Esophagus squamous epithelium (tissue), 5 donors: ENCODE measurements around the gene RYR3. TPM values are rescaled to one million over a fixed set of nuclear protein-coding genes. Genes with fewer than 3 reads are reported as not detected.
"Not testable (repeated sequence)": the region's sequence is repeated elsewhere in the genome, so short reads cannot be mapped to it uniquely, and the experiment has no call there.

Source experiments
- DNase-seq: peaks from one replicate; lab custom pipeline; 2025; lab: John Stamatoyannopoulos, UW
- H3K27ac ChIP-seq, 4 donors: fragments of 200-600 bp; sonication (generic); one replicate each; pipeline ENCODE4 v1.5.1; 2016 to 2019; ENCODE audit warnings: mild to moderate bottlenecking in 1 of 4
- H3K27me3 ChIP-seq, 4 donors: fragments of 200-600 bp; sonication (generic); 1 replicate in 3 of 4; 2 replicates in 1 of 4; pipeline versions ENCODE4 v1.5.1 to v1.6.0; 2017 to 2021; ENCODE audit warnings: antibody characterized with exemption in 1 of 4
- H3K36me3 ChIP-seq, 3 donors: fragments of 200-600 bp; sonication (generic); one replicate each; pipeline ENCODE4 v1.5.1; 2016 to 2019
- H3K4me1 ChIP-seq, 3 donors: fragments of 200-600 bp; sonication (generic); one replicate each; pipeline ENCODE4 v1.5.1; 2017 to 2019
- H3K4me3 ChIP-seq, 4 donors: fragments of 200-600 bp; sonication (generic); 1 replicate in 3 of 4; 2 replicates in 1 of 4; pipeline ENCODE4 v1.5.1; 2016 to 2019; ENCODE audit warnings: mild to moderate bottlenecking in 2 of 4, moderate library complexity in 1 of 4
- H3K9me3 ChIP-seq, 3 donors: fragments of 200-600 bp; sonication (generic); one replicate each; pipeline ENCODE4 v1.5.1; 2016 to 2019
- POLR2A ChIP-seq, 4 donors: fragments of 450-650 bp; IDR thresholded peaks; one replicate each; pipeline ENCODE4 v1.6.1; 2017; ENCODE audit warnings: antibody characterized with exemption in 4 of 4, mild to moderate bottlenecking in 4 of 4, moderate library complexity in 3 of 4
- WGBS, 2 donors: methylation state at CpG; one replicate each; pipeline ENCODE4 v1.1.5; 2018; 5-methylcytosine and 5-hydroxymethylcytosine counted together
- intact Hi-C: fragments of 100-400 bp; cut with DNase I; formaldehyde crosslinking; loops from one replicate; pipeline ENCODE4 v1.15.0; 2022
- total RNA-seq, 4 donors: library from RNA; depleted of rRNA; stranded (reverse); fragments of >200 nt; gene quantifications; one replicate each; pipeline ENCODE4 v1.1.0, GENCODE V29; 2016
- TF ChIP-seq, protein P1 (sequence below), 6 experiments: fragments of 450-650 bp in 4 of 6; fragments of 200-600 bp in 2 of 6; sonication (generic) in 2 of 6; IDR thresholded peaks; one replicate each; pipeline ENCODE4 v1.5.1; 2016 to 2019; ENCODE audit warnings: antibody characterized with exemption in 6 of 6, mild to moderate bottlenecking in 4 of 6, moderate library complexity in 4 of 6
- donor health status: DM: yes; HTN: yes; CAD: no.

RYR3 gene
- total RNA-seq, 4 donors from 2014 or later, result 0.15 to 4.2 (median 0.43) TPM

DNA sequence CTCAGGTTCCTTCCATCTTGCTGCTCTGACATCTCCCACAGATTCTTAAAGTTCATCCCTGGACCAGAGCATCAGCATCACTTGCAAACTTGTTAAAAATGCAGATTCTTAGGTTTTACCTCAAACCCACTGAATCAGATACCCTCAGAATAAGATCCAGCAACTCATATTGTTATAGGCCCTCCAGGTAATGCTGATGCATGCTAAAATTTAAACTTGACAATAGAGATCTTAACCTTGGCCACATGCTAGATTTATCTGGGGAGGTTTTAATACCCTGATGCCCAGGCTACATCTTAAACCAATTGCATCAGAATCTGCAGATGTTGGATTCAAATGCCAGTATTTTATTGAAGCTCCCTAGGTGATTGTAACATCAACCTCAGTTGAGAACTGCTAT is 256.9 kb downstream of the RYR3 start:
- no peaks in the 10 kb centered on the region for H3K9me3 ChIP-seq
- H3K27me3 ChIP-seq, result no peaks in the 10 kb centered on the region
- no peaks in the 10 kb centered on the region for H3K4me1 ChIP-seq
- TF ChIP-seq, protein P1, sequence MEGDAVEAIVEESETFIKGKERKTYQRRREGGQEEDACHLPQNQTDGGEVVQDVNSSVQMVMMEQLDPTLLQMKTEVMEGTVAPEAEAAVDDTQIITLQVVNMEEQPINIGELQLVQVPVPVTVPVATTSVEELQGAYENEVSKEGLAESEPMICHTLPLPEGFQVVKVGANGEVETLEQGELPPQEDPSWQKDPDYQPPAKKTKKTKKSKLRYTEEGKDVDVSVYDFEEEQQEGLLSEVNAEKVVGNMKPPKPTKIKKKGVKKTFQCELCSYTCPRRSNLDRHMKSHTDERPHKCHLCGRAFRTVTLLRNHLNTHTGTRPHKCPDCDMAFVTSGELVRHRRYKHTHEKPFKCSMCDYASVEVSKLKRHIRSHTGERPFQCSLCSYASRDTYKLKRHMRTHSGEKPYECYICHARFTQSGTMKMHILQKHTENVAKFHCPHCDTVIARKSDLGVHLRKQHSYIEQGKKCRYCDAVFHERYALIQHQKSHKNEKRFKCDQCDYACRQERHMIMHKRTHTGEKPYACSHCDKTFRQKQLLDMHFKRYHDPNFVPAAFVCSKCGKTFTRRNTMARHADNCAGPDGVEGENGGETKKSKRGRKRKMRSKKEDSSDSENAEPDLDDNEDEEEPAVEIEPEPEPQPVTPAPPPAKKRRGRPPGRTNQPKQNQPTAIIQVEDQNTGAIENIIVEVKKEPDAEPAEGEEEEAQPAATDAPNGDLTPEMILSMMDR (IDR thresholded peaks at IDR 0.05), result no peak
- TF ChIP-seq POLR2A (IDR thresholded peaks at IDR 0.05), result no peak
- no peak overlapping the region for H3K27ac ChIP-seq
- intact Hi-C loops, result no loop called here
- H3K36me3 ChIP-seq, result no peaks in the 10 kb centered on the region
- H3K4me3 ChIP-seq, result no peak overlapping the region
- no peak for DNase-seq

DNA sequence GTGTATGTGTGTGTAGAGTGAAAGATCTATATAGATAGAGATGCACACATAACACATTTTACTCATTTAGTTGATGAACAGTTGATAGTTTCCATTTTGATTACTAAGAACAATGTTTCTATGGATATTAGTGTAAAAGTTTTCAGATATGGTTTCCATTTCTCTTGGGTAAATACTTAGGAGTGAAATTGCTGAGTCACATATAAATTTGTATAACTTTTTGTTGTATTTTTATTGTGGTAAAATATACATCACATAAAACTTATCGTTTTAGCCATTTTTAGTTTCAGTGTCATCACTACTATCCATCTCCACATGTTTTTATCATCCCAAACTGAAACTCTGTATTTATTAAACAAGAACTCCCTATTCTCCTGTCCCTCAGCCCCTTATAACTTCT is 258.3 kb downstream of the RYR3 start:
- intact Hi-C loops, result no loop called here
- H3K9me3 ChIP-seq, result no peaks in the 10 kb centered on the region
- H3K4me1 ChIP-seq, result no peaks in the 10 kb centered on the region
- H3K36me3 ChIP-seq, result no peaks in the 10 kb centered on the region
- H3K4me3 ChIP-seq, result no peak overlapping the region
- no peak overlapping the region for H3K27ac ChIP-seq
- no peaks in the 10 kb centered on the region for H3K27me3 ChIP-seq
- no peak for DNase-seq
- WGBS, 2 donors, result 83 to 86% methylated on average over 1 of the region's 1 CpG
- TF ChIP-seq POLR2A (IDR thresholded peaks at IDR 0.05), result no peak
- TF ChIP-seq, protein P1 (IDR thresholded peaks at IDR 0.05), result no peak

DNA sequence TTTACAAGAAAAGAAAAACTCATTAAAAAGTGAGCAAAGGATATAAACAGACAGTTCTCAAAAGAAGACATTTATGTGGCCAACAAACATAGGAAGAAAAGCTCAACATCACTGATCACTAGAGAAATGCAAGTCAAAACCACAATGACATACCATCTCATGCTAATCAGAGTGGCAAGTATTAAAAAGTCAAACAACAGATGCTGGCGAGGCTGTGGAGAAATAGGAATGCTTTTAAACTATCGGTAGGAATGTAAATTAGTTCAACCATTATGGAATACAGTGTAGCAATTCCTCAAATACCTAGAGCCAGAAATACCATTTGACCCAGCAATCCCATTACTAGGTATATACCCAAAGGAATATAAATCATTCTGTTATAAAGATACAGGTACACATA is 267.1 kb downstream of the RYR3 start:
- H3K36me3 ChIP-seq, DNase-seq, H3K27ac ChIP-seq, intact Hi-C loops, H3K4me3 ChIP-seq, H3K4me1 ChIP-seq, H3K27me3 ChIP-seq, H3K9me3 ChIP-seq: not testable (repeated sequence)
- 56 to 64% methylated on average over 2 of the region's 2 CpGs for WGBS, 2 donors

DNA sequence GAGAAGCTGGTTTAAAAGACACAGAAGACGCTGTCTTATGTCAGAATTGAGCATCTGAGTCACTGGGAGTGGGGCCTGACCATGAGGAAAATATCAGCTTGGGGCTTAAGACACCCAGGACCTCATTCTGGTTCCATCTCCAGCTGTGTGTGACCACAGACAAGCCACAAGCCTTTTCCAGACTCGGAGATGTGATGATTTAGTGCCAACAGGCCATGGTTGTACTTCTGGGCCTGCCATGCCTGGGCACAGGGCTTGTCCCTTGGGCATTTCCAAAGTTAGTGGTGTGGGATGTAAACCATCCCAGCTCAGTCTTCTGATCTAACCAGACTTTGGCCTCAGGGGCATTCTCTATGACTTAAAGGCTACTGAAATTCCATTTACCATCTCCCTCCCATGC is 269.8 kb downstream of the RYR3 start:
- Histone ChIP-seq H3K27ac (no peak overlapping the region), H3K36me3 (no peaks in the 10 kb centered on the region), H3K9me3 (no peaks in the 10 kb centered on the region), H3K4me1 (no peaks in the 10 kb centered on the region), H3K27me3 (no peaks in the 10 kb centered on the region), H3K4me3 (no peak overlapping the region)
- intact Hi-C loops, result no loop called here
- TF ChIP-seq POLR2A (IDR thresholded peaks at IDR 0.05), result no peak
- TF ChIP-seq, protein P1 (IDR thresholded peaks at IDR 0.05), result no peak
- WGBS, 2 donors, result 61 to 66% methylated on average over 2 of the region's 2 CpGs
- no peak for DNase-seq

DNA sequence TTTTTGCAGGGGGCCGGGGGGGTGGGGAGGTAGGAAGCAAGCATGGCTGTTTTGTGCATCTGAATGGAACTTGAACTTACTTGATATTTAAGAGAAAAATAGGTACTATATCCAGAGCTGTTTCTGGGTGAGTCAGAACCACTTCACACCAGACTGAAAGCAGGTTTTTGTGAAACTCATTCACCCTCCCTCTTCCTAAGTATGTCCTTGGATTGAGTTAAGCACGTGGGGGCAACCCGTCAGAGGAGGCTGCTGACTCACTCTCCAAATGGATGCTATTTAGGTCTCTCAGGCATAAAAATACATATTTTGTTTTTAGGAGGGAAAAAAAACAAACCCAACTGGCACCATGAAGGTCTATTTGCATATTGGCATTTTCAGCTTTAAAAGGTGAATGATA is 270.3 kb downstream of the RYR3 start:
- intact Hi-C loops, result no loop called here
- no peak for DNase-seq
- TF ChIP-seq, protein P1 (IDR thresholded peaks at IDR 0.05), result no peak
- TF ChIP-seq POLR2A (IDR thresholded peaks at IDR 0.05), result no peak
- Histone ChIP-seq H3K4me3 (no peak overlapping the region), H3K9me3 (no peaks in the 10 kb centered on the region), H3K27ac (no peak overlapping the region), H3K36me3 (no peaks in the 10 kb centered on the region), H3K4me1 (no peaks in the 10 kb centered on the region), H3K27me3 (no peaks in the 10 kb centered on the region)
- WGBS, 2 donors, result 27 to 52% methylated on average over 3 of the region's 3 CpGs

DNA sequence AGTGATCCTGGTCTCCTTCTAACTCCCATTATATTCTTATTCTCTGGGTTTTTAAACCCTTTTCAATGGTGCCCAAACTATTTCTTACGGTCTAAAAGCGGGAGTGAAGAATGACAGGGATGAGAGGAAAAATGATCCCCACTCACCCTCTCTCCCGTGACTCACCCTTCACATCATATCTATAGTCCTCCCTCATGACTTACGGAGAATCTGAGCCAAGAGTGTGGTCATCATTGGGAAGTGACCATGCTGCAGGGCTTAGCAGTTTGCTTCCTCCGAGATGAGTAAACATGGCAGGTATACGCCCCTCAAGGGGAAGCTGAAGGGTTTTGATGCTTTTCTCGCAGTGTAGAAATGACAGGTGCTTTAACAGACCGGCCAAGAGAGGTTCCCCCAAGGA is 274.0 kb downstream of the RYR3 start:
- Histone ChIP-seq H3K9me3 (no peaks in the 10 kb centered on the region), H3K27me3 (no peaks in the 10 kb centered on the region), H3K27ac (no peak overlapping the region), H3K4me1 (peaks cover 0 to 7% (median 0%) of the 10 kb centered on the region in 3 donors), H3K36me3 (no peaks in the 10 kb centered on the region), H3K4me3 (no peak overlapping the region)
- DNase-seq, result no peak
- intact Hi-C loops, result no loop called here
- 48 to 61% methylated on average over 7 to 8 of the region's 8 CpGs for WGBS, 2 donors
- TF ChIP-seq POLR2A (IDR thresholded peaks at IDR 0.05), result no peak
- TF ChIP-seq, protein P1 (IDR thresholded peaks at IDR 0.05), result no peak
